DOHH2 (cell line): Measurements from ENCODE around the gene TMEM266.

Source experiments
- H3F3A ChIP-seq: fragments of 200-600 bp; sonication (generic), shearing (Covaris generic); 2 replicates; pipeline ENCODE4 v1.6.0; 2016; ENCODE audit warnings: antibody characterized with exemption, mild to moderate bottlenecking; ENCODE audit not compliant: control insufficient read depth, insufficient read depth
- H3K27ac ChIP-seq: fragments of 200-600 bp; sonication (generic); 2 replicates; pipeline ENCODE4 v1.5.1; 2014; ENCODE audit warnings: low read depth, mild to moderate bottlenecking, low read length, moderate library complexity
- H3K27me3 ChIP-seq: fragments of 200-600 bp; sonication (generic); 2 replicates; pipeline ENCODE4 v1.6.1; 2014; ENCODE audit warnings: mild to moderate bottlenecking, low read length, mixed read lengths; ENCODE audit not compliant: control insufficient read depth
- H3K36me3 ChIP-seq: fragments of 200-600 bp; sonication (generic); 2 replicates; pipeline ENCODE4 v1.6.1; 2014; ENCODE audit warnings: mild to moderate bottlenecking, low read length, moderate library complexity, mixed read lengths; ENCODE audit not compliant: control insufficient read depth
- H3K4me1 ChIP-seq: fragments of 200-600 bp; sonication (generic); 2 replicates; pipeline ENCODE4 v1.6.1; 2014; ENCODE audit warnings: mild to moderate bottlenecking, low read length, mixed read lengths; ENCODE audit not compliant: control insufficient read depth
- H3K4me2 ChIP-seq: fragments of 200-600 bp; sonication (generic); 2 replicates; pipeline ENCODE4 v1.6.0; 2014; ENCODE audit warnings: mild to moderate bottlenecking, low read length, moderate library complexity
- H3K4me3 ChIP-seq: fragments of 200-600 bp; sonication (generic); 2 replicates; pipeline ENCODE4 v1.5.1; 2014; ENCODE audit warnings: mild to moderate bottlenecking, low read length, mixed read lengths
- H3K79me2 ChIP-seq: fragments of 200-600 bp; sonication (generic); 2 replicates; pipeline ENCODE4 v1.6.1; 2014; ENCODE audit warnings: mild to moderate bottlenecking, low read length, mixed read lengths; ENCODE audit not compliant: control insufficient read depth
- H3K9me2 ChIP-seq: fragments of 200-600 bp; sonication (generic); replicated peaks from 2 replicates; pipeline ENCODE4 v1.6.1; 2014; ENCODE audit warnings: mild to moderate bottlenecking, low read length, mixed read lengths; ENCODE audit not compliant: control insufficient read depth
- H3K9me3 ChIP-seq: fragments of 200-600 bp; sonication (generic); 2 replicates; pipeline ENCODE4 v1.6.1; 2014; ENCODE audit warnings: antibody characterized with exemption, low read length, mixed read lengths; ENCODE audit not compliant: control insufficient read depth, insufficient read depth
- H4K20me1 ChIP-seq: fragments of 200-600 bp; sonication (generic); 2 replicates; pipeline ENCODE4 v1.6.0; 2014; ENCODE audit warnings: low read depth, mild to moderate bottlenecking, antibody characterized with exemption, low read length, moderate library complexity; ENCODE audit not compliant: control insufficient read depth, insufficient read depth
- EZH2phosphoT487 ChIP-seq: fragments of 200-600 bp; sonication (generic); IDR thresholded peaks from 2 replicates; pipeline ENCODE4 v1.6.1; 2017; ENCODE audit warnings: borderline replicate concordance, mild to moderate bottlenecking, antibody characterized with exemption, low read length, moderate library complexity, mixed read lengths
- TF ChIP-seq, protein P1 (sequence below): fragments of 200-600 bp; sonication (generic); IDR thresholded peaks from one replicate; pipeline ENCODE4 v1.5.1; 2014; ENCODE audit warnings: antibody characterized with exemption, mild to moderate bottlenecking, low read depth, low read length; ENCODE audit not compliant: poor library complexity, severe bottlenecking

Gene TMEM266

DNA sequence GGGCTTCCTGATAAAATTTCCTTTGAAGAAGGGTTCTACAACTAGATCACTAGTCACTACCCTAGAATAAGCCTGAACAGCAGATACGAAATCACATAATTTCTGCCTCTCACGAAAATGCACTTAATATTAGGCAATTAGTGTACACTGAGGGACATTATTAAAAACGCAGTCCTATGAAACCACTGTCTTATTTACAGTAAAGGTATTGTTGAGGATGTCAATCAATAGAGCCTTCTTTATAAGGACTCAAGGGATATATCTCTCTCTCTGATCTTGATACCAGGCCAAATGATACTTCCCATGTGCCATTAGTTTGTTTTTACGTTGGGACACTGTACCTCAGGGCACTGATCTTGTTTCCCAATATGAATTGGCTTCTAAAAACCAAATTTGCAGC is 191.9 kb downstream of the TMEM266 start:
- peaks cover 3% of the 10 kb centered on the region; the same call in 1 of the 2 replicates for H3K36me3 ChIP-seq
- no peaks in the 10 kb centered on the region for H3K9me2 ChIP-seq
- no peak overlapping the region for H3K4me2 ChIP-seq
- no peak overlapping the region for H3K4me3 ChIP-seq
- H3K4me1 ChIP-seq = no peaks in the 10 kb centered on the region
- H3F3A ChIP-seq = no peaks in the 10 kb centered on the region
- no peaks in the 10 kb centered on the region for H4K20me1 ChIP-seq
- H3K27ac ChIP-seq = no peak overlapping the region
- TF ChIP-seq, protein P1, sequence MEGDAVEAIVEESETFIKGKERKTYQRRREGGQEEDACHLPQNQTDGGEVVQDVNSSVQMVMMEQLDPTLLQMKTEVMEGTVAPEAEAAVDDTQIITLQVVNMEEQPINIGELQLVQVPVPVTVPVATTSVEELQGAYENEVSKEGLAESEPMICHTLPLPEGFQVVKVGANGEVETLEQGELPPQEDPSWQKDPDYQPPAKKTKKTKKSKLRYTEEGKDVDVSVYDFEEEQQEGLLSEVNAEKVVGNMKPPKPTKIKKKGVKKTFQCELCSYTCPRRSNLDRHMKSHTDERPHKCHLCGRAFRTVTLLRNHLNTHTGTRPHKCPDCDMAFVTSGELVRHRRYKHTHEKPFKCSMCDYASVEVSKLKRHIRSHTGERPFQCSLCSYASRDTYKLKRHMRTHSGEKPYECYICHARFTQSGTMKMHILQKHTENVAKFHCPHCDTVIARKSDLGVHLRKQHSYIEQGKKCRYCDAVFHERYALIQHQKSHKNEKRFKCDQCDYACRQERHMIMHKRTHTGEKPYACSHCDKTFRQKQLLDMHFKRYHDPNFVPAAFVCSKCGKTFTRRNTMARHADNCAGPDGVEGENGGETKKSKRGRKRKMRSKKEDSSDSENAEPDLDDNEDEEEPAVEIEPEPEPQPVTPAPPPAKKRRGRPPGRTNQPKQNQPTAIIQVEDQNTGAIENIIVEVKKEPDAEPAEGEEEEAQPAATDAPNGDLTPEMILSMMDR = no peak
- TF ChIP-seq EZH2phosphoT487 = no peak
- no peaks in the 10 kb centered on the region for H3K9me3 ChIP-seq
- H3K27me3 ChIP-seq = no peaks in the 10 kb centered on the region
- H3K79me2 ChIP-seq = no peaks in the 10 kb centered on the region

DNA sequence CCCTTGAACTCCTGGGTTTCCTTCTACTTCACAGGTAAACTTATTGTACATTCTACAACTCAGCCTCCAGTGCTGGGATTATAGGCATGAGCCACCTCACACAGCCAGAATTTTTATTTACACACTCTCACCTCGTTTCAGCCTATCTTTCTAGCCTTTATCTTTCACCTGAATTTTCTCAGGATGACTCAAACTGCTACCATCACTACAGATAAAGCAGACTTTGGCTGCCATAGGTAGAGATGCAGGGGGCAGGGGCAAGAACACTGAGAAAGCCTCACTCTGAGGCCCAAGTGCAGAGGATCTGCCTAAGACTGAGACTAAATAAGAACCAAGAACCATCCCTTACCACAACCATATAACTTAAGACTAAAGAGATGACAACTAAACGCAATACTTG is 192.5 kb downstream of the TMEM266 start:
- Histone ChIP-seq H4K20me1 (no peaks in the 10 kb centered on the region), H3F3A (no peaks in the 10 kb centered on the region), H3K27me3 (no peaks in the 10 kb centered on the region), H3K4me2 (no peak overlapping the region), H3K9me3 (no peaks in the 10 kb centered on the region), H3K4me3 (no peak overlapping the region), H3K79me2 (no peaks in the 10 kb centered on the region), H3K9me2 (no peaks in the 10 kb centered on the region), H3K36me3 (peaks cover 3% of the 10 kb centered on the region; the same call in 1 of the 2 replicates), H3K27ac (no peak overlapping the region), H3K4me1 (no peaks in the 10 kb centered on the region)
- TF ChIP-seq, protein P1 = no peak
- TF ChIP-seq EZH2phosphoT487 = no peak

DNA sequence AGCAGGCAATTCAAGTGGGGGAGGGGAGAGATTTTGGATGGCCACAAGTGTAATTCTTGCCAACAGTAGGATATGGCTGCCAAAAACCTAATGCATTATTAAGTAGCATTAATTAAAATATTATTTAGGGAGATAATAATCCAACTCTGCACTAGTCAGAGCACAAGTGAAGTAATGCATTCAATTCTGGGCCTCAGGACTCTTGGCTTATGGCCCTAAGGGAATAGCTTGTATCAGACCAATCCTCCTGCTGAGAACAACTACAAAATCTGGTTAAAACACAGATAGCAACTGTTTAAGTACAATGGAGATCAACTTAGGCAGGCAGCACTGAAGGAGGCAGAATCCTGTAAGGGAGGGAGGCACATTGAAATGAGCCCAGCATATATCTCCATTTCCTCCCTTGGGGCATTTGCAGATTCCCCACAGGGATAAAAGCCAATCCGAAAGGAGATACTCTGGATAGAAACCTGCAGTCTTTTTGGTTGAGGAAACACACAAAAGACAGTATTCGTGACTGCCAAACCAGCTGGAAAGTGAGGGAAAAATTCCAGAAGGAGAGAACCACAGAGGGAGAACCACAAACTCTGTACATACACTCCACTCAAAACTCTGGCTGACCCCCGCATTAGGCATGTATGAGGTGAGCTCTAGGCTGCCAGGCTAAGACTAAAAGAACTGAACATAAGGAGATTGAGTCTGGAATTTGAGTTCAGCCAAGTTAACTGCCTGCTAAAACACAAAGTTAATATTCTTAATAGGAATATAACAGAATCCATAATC is 194.1 kb downstream of the TMEM266 start:
- Histone ChIP-seq H3K27ac (no peak overlapping the region), H3K4me2 (no peak overlapping the region), H3K9me3 (no peaks in the 10 kb centered on the region), H3K4me3 (no peak overlapping the region), H3K27me3 (no peaks in the 10 kb centered on the region), H3F3A (no peaks in the 10 kb centered on the region), H4K20me1 (no peaks in the 10 kb centered on the region), H3K9me2 (no peaks in the 10 kb centered on the region), H3K36me3 (peaks cover 11% of the 10 kb centered on the region), H3K79me2 (no peaks in the 10 kb centered on the region), H3K4me1 (no peaks in the 10 kb centered on the region)
- no peak for TF ChIP-seq EZH2phosphoT487
- TF ChIP-seq, protein P1 = no peak
